HepG2 (cell line): Measurements from ENCODE around the gene GMFB.

ENCODE experiments used
- ATF7 ChIP-seq, 2 experiments: fragments of 450-650 bp in 1 of 2; sonication (generic) in 1 of 2; formaldehyde crosslinking in 1 of 2; IDR thresholded peaks; 2 replicates each; pipeline versions ENCODE4 v1.4.0 to v1.6.1; 2016 to 2020; ENCODE audit warnings: antibody characterized with exemption in 1 of 2, mild to moderate bottlenecking in 1 of 2, missing genetic modification reagents in 1 of 2
- CTCF ChIP-seq: sonication (generic); formaldehyde crosslinking; IDR thresholded peaks from 2 replicates; pipeline ENCODE4 v1.5.0; 2020; ENCODE audit warnings: mild to moderate bottlenecking, missing genetic modification reagents, moderate library complexity
- FOXM1 ChIP-seq: sonication (generic); formaldehyde crosslinking; IDR thresholded peaks from 2 replicates; pipeline ENCODE4 v1.5.0; 2020; ENCODE audit warnings: missing genetic modification reagents
- MAX ChIP-seq: IDR thresholded peaks from 2 replicates; pipeline ENCODE4 v1.6.1; 2012; ENCODE audit warnings: inconsistent platforms
- NFKB2 ChIP-seq: sonication (generic); formaldehyde crosslinking; IDR thresholded peaks from 2 replicates; pipeline ENCODE4 v1.4.0; 2020; ENCODE audit warnings: missing genetic modification reagents, borderline replicate concordance
- PCBP1 ChIP-seq: fragments of 200-400 bp; formaldehyde crosslinking; IDR thresholded peaks from 2 replicates; pipeline ENCODE4 v1.6.1; 2017; ENCODE audit warnings: mild to moderate bottlenecking, low read depth, low read length, borderline replicate concordance
- PHF21A ChIP-seq: sonication (generic); formaldehyde crosslinking; IDR thresholded peaks from 2 replicates; pipeline ENCODE4 v1.5.0; 2020; ENCODE audit warnings: mild to moderate bottlenecking, missing genetic modification reagents
- PHF8 ChIP-seq: sonication (generic); formaldehyde crosslinking; IDR thresholded peaks from 2 replicates; pipeline ENCODE4 v1.5.0; 2020; ENCODE audit warnings: missing genetic modification reagents
- POLR2A ChIP-seq, 2 experiments: IDR thresholded peaks; 2 replicates each; pipeline ENCODE4 v1.6.1; 2011; ENCODE audit warnings: low read depth in 2 of 2, low read length in 2 of 2, mild to moderate bottlenecking in 1 of 2, moderate library complexity in 1 of 2; ENCODE audit not compliant: insufficient read depth in 1 of 2
- RFX5 ChIP-seq: IDR thresholded peaks from 2 replicates; pipeline ENCODE4 v1.6.1; 2011; ENCODE audit warnings: low read depth, low read length, improper control_type of control experiment
- TCF12 ChIP-seq, 2 experiments: fragments of 450-650 bp in 1 of 2; sonication (generic) in 1 of 2; formaldehyde crosslinking in 1 of 2; IDR thresholded peaks; 2 replicates each; pipeline versions ENCODE4 v1.6.1 to v1.8.0; 2017 to 2022; ENCODE audit warnings: antibody characterized with exemption in 1 of 2, mild to moderate bottlenecking in 1 of 2, missing genetic modification reagents in 1 of 2, moderate library complexity in 1 of 2
- ZBTB21 ChIP-seq: sonication (generic); formaldehyde crosslinking; IDR thresholded peaks from 2 replicates; pipeline ENCODE4 v1.4.0; 2020; ENCODE audit warnings: missing genetic modification reagents
- ZKSCAN8 ChIP-seq: IDR thresholded peaks from 2 replicates; pipeline ENCODE4 v1.6.1; 2016; ENCODE audit warnings: borderline replicate concordance, missing genetic modification reagents, missing compliant biosample characterization
- TF ChIP-seq, protein P1 (sequence below): sonication (generic); formaldehyde crosslinking; IDR thresholded peaks from 2 replicates; pipeline ENCODE4 v1.4.0; 2020; ENCODE audit warnings: missing genetic modification reagents

DNA sequence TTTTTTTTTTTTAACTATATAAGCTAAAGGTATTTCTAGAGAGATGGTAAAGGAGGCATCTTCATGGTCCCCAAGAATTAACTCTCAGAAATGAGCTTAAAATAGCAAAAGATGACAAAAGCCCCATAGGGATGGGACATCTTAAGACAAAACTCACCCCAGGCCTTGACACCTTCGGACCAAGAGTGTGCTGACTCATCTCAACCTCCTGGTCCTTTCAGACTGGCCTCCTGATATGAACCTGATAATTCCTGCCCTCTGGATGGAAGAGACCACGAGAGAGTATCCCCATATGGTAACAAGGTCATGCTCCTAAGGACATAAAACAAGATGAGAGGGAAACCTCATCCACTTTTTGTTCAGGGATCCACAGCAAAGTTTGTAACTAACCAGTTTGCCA lies 8.4 kb upstream of the GMFB start:
- TF ChIP-seq PCBP1 = no peak
- TF ChIP-seq ZBTB21 (CRISPR knock-in tag) = no peak
- no peak for TF ChIP-seq ATF7 (IDR thresholded peaks at IDR 0.05)
- TF ChIP-seq ATF7 (CRISPR knock-in tag; IDR thresholded peaks at IDR 0.05) = no peak
- TF ChIP-seq PHF8 (CRISPR knock-in tag) = no peak
- no peak for TF ChIP-seq FOXM1 (CRISPR knock-in tag)
- no peak for TF ChIP-seq PHF21A (CRISPR knock-in tag)
- TF ChIP-seq CTCF = no peak
- TF ChIP-seq, protein P1, sequence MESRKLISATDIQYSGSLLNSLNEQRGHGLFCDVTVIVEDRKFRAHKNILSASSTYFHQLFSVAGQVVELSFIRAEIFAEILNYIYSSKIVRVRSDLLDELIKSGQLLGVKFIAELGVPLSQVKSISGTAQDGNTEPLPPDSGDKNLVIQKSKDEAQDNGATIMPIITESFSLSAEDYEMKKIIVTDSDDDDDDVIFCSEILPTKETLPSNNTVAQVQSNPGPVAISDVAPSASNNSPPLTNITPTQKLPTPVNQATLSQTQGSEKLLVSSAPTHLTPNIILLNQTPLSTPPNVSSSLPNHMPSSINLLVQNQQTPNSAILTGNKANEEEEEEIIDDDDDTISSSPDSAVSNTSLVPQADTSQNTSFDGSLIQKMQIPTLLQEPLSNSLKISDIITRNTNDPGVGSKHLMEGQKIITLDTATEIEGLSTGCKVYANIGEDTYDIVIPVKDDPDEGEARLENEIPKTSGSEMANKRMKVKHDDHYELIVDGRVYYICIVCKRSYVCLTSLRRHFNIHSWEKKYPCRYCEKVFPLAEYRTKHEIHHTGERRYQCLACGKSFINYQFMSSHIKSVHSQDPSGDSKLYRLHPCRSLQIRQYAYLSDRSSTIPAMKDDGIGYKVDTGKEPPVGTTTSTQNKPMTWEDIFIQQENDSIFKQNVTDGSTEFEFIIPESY = no peak
- no peak for TF ChIP-seq ZKSCAN8 (CRISPR knock-in tag)
- no peak for TF ChIP-seq TCF12 (IDR thresholded peaks at IDR 0.05)
- TF ChIP-seq TCF12 (CRISPR knock-in tag; IDR thresholded peaks at IDR 0.05) = no peak
- no peak for TF ChIP-seq POLR2A (IDR thresholded peaks at IDR 0.05; ENCODE audit: insufficient read depth in 1 of 2, low read depth in 2 of 2, low read length in 2 of 2)
- no peak for TF ChIP-seq RFX5
- no peak for TF ChIP-seq NFKB2 (CRISPR knock-in tag)
- no peak for TF ChIP-seq MAX
